Bronchial epithelial cell (primary cell): ENCODE measurements around the gene BCLAF3. TPM values are rescaled to one million over a fixed set of nuclear protein-coding genes. Genes with fewer than 3 reads are reported as not detected.

Source experiments
- DNase-seq: peaks from one replicate; pipeline ENCODE4 v3.0.0-alpha.2; 2010; ENCODE audit warnings: low read depth
- FAIRE-seq: peaks from 2 replicates; lab custom pipeline; 2011; peaks lifted over from hg19 to GRCh38; lab: Jason Lieb, UNC
- H3K27me3 ChIP-seq: 2 replicates; pipeline ENCODE4 v1.5.1; 2011; ENCODE audit warnings: low read length; ENCODE audit not compliant: control insufficient read depth, insufficient read depth
- H3K36me3 ChIP-seq: 2 replicates; pipeline ENCODE4 v1.5.1; 2011; ENCODE audit warnings: low read length; ENCODE audit not compliant: control insufficient read depth, insufficient read depth
- H3K4me3 ChIP-seq: 2 replicates; pipeline ENCODE4 v1.5.1; 2011; ENCODE audit warnings: mild to moderate bottlenecking, low read depth, low read length, control low read depth
- total RNA-seq: library from RNA; depleted of rRNA; stranded (reverse); fragments of >200 nt; gene quantifications from 2 replicates; pipeline ENCODE4 v1.2.1, GENCODE V29; 2014
- TF ChIP-seq, protein P1 (sequence below): IDR thresholded peaks from 2 replicates; pipeline ENCODE4 v1.5.1; 2011; ENCODE audit warnings: mild to moderate bottlenecking, moderate library complexity, low read length, control low read depth, inconsistent platforms; ENCODE audit not compliant: insufficient read depth, severe bottlenecking

The BCLAF3 gene
- total RNA-seq, 1 donor from 2014 or later, result 3.4 TPM

- Histone ChIP-seq H3K27me3 (no peaks in the 10 kb centered on the region), H3K4me3 (no peak overlapping the region), H3K36me3 (no peaks in the 10 kb centered on the region)
- DNase-seq, result no peak
- TF ChIP-seq, protein P1, sequence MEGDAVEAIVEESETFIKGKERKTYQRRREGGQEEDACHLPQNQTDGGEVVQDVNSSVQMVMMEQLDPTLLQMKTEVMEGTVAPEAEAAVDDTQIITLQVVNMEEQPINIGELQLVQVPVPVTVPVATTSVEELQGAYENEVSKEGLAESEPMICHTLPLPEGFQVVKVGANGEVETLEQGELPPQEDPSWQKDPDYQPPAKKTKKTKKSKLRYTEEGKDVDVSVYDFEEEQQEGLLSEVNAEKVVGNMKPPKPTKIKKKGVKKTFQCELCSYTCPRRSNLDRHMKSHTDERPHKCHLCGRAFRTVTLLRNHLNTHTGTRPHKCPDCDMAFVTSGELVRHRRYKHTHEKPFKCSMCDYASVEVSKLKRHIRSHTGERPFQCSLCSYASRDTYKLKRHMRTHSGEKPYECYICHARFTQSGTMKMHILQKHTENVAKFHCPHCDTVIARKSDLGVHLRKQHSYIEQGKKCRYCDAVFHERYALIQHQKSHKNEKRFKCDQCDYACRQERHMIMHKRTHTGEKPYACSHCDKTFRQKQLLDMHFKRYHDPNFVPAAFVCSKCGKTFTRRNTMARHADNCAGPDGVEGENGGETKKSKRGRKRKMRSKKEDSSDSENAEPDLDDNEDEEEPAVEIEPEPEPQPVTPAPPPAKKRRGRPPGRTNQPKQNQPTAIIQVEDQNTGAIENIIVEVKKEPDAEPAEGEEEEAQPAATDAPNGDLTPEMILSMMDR, result no peak
- FAIRE-seq, result no peak
Measured at GRCh38 chrX:20011608-20012007, 20.7 kb upstream of the BCLAF3 start.

DNA sequence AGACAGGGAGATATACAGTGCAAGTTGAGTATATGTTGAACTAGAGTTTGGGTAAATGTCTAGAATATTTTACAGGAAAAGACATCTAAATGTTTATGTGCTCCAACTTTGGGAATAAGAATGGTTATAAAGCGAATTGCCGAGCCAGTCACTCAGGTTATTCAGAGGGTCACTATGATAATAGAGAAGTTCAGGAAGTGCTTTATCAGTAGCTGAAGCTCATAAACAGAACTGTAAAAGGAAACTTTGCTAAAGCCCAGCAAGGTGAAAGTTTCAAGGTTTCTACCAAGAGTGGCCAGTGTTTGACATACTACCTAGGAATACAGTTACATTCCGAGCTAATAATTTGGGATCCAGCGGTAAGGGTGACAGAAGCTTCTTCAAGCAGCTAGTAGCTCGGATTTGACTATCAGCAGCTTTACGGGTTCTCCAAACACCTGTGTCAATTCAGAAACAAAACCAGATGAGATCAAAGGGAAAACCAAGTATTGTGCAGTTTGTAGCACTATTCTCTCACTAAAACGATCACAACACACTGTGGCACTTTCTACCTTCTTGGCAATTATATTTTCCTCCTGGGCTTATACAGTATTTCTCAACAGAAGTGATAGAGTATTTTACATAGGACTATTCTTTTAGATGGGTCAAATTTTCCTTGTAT lies 17.2 kb upstream of the BCLAF3 start:
- TF ChIP-seq, protein P1, result no peak
- Histone ChIP-seq H3K36me3 (no peaks in the 10 kb centered on the region), H3K27me3 (no peaks in the 10 kb centered on the region), H3K4me3 (no peak overlapping the region)
- FAIRE-seq (no peak), DNase-seq (no peak)

- no peak for DNase-seq
- no peak overlapping the region for H3K4me3 ChIP-seq
- H3K36me3 ChIP-seq, result no peaks in the 10 kb centered on the region
- TF ChIP-seq, protein P1, result no peak
- no peak for FAIRE-seq
- no peaks in the 10 kb centered on the region for H3K27me3 ChIP-seq
Measured at GRCh38 chrX:20005883-20006282, 15.0 kb upstream of the BCLAF3 start.

DNA sequence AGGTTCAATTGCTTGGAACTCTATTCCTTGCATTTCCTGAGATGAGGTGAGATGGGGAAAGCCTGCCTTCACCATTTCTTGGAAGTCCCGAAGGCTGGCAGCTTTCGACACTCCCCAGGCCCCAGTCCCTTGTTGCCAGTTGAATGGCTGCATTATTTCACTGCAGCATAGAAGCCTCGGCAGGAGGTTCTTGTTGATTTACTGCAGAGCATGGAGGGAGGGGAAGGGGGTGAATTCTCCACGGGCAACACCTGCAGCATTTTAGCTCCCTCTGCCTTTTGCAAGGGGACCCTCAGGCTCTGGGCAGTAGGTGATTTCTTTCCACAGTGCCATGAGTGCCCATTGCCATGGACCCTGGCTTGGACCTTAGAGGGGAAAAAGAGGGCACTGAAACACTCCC lies 10.7 kb upstream of the BCLAF3 start:
- TF ChIP-seq, protein P1, result no peak
- no peak for FAIRE-seq
- DNase-seq, result no peak
- Histone ChIP-seq H3K36me3 (no peaks in the 10 kb centered on the region), H3K4me3 (no peak overlapping the region), H3K27me3 (no peaks in the 10 kb centered on the region)

DNA sequence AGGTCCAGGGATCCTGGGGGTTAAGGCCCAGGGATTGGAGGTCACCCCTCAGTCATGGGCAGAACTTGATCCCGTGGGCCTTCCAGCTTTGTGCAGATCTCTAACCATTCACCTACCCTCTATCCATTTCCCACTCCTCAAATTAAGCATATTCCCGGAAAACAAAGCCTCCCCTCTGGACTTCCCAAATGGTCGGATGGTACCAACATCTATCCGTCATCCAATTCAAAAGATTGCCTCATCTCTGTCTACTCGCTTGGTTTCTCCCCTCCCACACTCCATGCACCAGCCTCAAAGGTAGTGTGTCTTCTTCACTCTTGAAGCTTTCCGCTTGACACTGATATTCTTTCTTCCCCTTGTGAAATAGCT lies 473 bp upstream of the BCLAF3 start:
- DNase-seq, result no peak
- H3K27me3 ChIP-seq, result no peaks in the 10 kb centered on the region
- TF ChIP-seq, protein P1, result no peak
- no peaks in the 10 kb centered on the region for H3K36me3 ChIP-seq
- FAIRE-seq, result no peak
- peak overlapping the region; percentile 64 for H3K4me3 ChIP-seq

GRCh38 chrX:19990151-19990555 lies 708 bp downstream of the BCLAF3 start:
- TF ChIP-seq, protein P1, result no peak

More at GRCh38 chrX:19990151-19990555, 708 bp downstream of the BCLAF3 start:
- Histone ChIP-seq H3K27me3 (no peaks in the 10 kb centered on the region), H3K36me3 (no peaks in the 10 kb centered on the region), H3K4me3 (peak overlapping the region; percentile 64)
- DNase-seq (peak; percentile 2), FAIRE-seq (no peak)
